Subcutaneous adipose tissue (tissue), 4 donors: ENCODE results near the gene KRCC1. TPM values are rescaled to one million over a fixed set of nuclear protein-coding genes. Genes with fewer than 3 reads are reported as not detected.

Experiments used
- CTCF ChIP-seq: fragments of 450-650 bp; IDR thresholded peaks from one replicate; pipeline ENCODE4 v1.5.1; 2016; ENCODE audit warnings: low read depth, mild to moderate bottlenecking, control low read depth, antibody characterized with exemption, moderate library complexity
- total RNA-seq, 4 donors: library from RNA; depleted of rRNA; stranded (reverse); fragments of >200 nt; gene quantifications; one replicate each; pipeline ENCODE4 v1.1.0, GENCODE V29; 2016

Gene KRCC1
- total RNA-seq, 4 donors from 2014 or later = 35.7 to 61.0 (median 51.5) TPM

DNA sequence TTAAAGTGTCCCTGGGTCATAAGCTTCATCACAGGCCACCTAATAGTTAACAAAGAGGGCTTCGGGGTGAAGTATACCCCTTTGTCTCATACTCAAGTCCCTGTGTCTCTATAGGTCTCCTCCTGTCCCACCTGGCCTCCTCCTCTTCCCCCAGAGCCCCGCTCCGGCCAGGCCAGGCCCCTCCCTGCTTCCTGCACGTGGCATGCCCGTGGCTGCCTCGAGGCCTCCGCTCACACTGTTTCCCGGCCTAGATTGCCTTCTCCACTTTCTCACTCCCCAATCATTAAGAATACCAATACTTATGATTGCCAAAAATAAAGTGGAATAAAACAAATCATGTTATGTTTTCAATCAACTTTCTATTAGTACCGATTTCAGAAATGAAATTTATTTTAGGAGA, 30.8 kb upstream of the KRCC1 start:
- no peak for TF ChIP-seq CTCF

GRCh38 chr2:88085602-88086001, 30.0 kb upstream of the KRCC1 start:
- TF ChIP-seq CTCF = no peak

GRCh38 chr2:88085099-88085498, 29.5 kb upstream of the KRCC1 start:
- no peak for TF ChIP-seq CTCF

DNA sequence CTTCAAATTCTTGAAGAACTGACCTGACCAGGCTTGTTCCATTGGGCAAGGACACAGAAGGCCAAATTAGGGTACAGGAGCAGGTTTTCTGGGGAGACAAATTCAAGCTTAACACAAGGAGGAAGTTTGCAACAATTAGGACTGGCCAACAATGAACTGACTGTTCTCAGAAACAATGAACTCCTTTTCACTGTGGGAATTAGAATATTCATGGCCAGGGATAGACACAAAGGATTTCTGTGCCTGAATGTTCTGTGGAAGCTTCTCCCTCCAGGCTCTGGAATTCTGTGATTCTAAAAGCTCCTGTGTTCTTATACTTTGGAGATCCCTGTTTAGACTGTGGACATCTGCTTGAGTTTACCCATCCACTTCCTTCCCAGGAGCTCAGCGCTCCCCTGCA, 27.2 kb upstream of the KRCC1 start:
- TF ChIP-seq CTCF = no peak

GRCh38 chr2:88081924-88082608, 26.5 kb upstream of the KRCC1 start:
- no peak for TF ChIP-seq CTCF

GRCh38 chr2:88080545-88080944, 25.0 kb upstream of the KRCC1 start:
- TF ChIP-seq CTCF = no peak

DNA sequence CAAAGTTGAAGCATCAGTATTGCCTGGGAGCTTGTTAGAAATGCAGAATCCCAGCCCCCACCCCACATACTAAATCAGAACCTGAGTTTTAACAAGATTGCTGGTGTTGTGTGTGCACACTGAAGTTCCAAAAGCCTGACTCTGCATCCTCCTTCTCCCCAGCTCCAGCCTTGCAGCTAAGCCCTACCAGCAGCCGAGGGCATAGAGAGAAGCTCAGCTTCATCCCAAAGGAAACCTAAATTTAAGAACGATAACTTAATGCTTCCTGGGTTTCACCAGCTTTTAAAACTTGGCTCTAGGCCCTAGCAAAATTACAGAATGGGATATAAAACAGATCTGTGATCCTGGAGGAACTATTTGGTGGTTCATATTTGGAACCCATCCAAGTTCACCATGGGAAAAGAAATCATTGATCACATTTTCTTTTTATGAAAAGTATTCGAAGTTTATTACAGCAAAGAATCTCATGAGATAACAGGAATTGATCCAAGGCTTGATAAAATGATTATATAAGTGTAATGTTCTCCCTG, 23.1 kb upstream of the KRCC1 start:
- no peak for TF ChIP-seq CTCF
